Measurements from ENCODE around the gene NOP9. TPM values are rescaled to one million over a fixed set of nuclear protein-coding genes. Genes with fewer than 3 reads are reported as not detected.
A peak's percentile ranks its signal among the peaks of the same experiment; 100 is the strongest.

Gene NOP9
- total and polyA plus RNA-seq, 9 of the 15 experiments (the other 6 are each of a cell fraction or from before 2014, with no cell fraction given): 1.0 to 27.9 (median 15.1) TPM

DNA sequence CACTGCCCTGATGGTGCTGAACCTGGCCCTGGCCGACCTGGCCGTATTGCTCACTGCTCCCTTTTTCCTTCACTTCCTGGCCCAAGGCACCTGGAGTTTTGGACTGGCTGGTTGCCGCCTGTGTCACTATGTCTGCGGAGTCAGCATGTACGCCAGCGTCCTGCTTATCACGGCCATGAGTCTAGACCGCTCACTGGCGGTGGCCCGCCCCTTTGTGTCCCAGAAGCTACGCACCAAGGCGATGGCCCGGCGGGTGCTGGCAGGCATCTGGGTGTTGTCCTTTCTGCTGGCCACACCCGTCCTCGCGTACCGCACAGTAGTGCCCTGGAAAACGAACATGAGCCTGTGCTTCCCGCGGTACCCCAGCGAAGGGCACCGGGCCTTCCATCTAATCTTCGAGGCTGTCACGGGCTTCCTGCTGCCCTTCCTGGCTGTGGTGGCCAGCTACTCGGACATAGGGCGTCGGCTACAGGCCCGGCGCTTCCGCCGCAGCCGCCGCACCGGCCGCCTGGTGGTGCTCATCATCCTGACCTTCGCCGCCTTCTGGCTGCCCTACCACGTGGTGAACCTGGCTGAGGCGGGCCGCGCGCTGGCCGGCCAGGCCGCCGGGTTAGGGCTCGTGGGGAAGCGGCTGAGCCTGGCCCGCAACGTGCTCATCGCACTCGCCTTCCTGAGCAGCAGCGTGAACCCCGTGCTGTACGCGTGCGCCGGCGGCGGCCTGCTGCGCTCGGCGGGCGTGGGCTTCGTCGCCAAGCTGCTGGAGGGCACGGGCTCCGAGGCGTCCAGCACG is 16.4 kb downstream of the NOP9 start (continued):
- TF ChIP-seq, protein P1, sequence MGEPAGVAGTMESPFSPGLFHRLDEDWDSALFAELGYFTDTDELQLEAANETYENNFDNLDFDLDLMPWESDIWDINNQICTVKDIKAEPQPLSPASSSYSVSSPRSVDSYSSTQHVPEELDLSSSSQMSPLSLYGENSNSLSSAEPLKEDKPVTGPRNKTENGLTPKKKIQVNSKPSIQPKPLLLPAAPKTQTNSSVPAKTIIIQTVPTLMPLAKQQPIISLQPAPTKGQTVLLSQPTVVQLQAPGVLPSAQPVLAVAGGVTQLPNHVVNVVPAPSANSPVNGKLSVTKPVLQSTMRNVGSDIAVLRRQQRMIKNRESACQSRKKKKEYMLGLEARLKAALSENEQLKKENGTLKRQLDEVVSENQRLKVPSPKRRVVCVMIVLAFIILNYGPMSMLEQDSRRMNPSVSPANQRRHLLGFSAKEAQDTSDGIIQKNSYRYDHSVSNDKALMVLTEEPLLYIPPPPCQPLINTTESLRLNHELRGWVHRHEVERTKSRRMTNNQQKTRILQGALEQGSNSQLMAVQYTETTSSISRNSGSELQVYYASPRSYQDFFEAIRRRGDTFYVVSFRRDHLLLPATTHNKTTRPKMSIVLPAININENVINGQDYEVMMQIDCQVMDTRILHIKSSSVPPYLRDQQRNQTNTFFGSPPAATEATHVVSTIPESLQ (CRISPR knock-in tag; IDR thresholded peaks at IDR 0.05): peak; percentile 80; the same call in 1 of the 2 replicates
- TF ChIP-seq ZFP30 (CRISPR knock-in tag; IDR thresholded peaks at IDR 0.05; ENCODE audit: borderline replicate concordance) (no peak), ZBTB1 (CRISPR knock-in tag; IDR thresholded peaks at IDR 0.05; ENCODE audit: borderline replicate concordance, low read depth) (peak; percentile 86), ZNF830 (CRISPR knock-in tag; IDR thresholded peaks at IDR 0.05) (no peak), ZBTB17 (CRISPR knock-in tag; IDR thresholded peaks at IDR 0.05) (0 out of 2 replicates have a peak, but pooled peaks have one; percentile 38), NR4A1 (CRISPR knock-in tag; IDR thresholded peaks at IDR 0.05) (no peak), NR4A1 (tag; IDR thresholded peaks at IDR 0.05) (no peak), ZNF175 (CRISPR knock-in tag; IDR thresholded peaks at IDR 0.05; ENCODE audit: low read depth) (peak; percentile 65; the same call in 1 of the 2 replicates), L3MBTL2 (IDR thresholded peaks at IDR 0.05) (peak; percentile 99), ZNF41 (CRISPR knock-in tag; conservative IDR thresholded peaks at IDR 0.05) (0 out of 2 replicates have a peak, but pooled peaks have one; percentile 20), SMAD4 (CRISPR knock-in tag; conservative IDR thresholded peaks at IDR 0.05) (peak; percentile 91), ETV1 (tag; conservative IDR thresholded peaks at IDR 0.05; ENCODE audit: low read depth) (peak; percentile 66), HDAC8 (tag; IDR thresholded peaks at IDR 0.05) (peak; percentile 72; the same call in 1 of the 2 replicates), ZBTB49 (CRISPR knock-in tag; IDR thresholded peaks at IDR 0.05; ENCODE audit: borderline replicate concordance) (0 out of 2 replicates have a peak, but pooled peaks have one; percentile 43), ZNF668 (CRISPR knock-in tag; IDR thresholded peaks at IDR 0.05) (no peak)
- TF ChIP-seq, protein P2, sequence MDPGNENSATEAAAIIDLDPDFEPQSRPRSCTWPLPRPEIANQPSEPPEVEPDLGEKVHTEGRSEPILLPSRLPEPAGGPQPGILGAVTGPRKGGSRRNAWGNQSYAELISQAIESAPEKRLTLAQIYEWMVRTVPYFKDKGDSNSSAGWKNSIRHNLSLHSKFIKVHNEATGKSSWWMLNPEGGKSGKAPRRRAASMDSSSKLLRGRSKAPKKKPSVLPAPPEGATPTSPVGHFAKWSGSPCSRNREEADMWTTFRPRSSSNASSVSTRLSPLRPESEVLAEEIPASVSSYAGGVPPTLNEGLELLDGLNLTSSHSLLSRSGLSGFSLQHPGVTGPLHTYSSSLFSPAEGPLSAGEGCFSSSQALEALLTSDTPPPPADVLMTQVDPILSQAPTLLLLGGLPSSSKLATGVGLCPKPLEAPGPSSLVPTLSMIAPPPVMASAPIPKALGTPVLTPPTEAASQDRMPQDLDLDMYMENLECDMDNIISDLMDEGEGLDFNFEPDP (CRISPR knock-in tag; IDR thresholded peaks at IDR 0.05): no peak; the same call in 1 of the 2 replicates
- TF ChIP-seq, protein P3, sequence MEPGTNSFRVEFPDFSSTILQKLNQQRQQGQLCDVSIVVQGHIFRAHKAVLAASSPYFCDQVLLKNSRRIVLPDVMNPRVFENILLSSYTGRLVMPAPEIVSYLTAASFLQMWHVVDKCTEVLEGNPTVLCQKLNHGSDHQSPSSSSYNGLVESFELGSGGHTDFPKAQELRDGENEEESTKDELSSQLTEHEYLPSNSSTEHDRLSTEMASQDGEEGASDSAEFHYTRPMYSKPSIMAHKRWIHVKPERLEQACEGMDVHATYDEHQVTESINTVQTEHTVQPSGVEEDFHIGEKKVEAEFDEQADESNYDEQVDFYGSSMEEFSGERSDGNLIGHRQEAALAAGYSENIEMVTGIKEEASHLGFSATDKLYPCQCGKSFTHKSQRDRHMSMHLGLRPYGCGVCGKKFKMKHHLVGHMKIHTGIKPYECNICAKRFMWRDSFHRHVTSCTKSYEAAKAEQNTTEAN (CRISPR knock-in tag; IDR thresholded peaks at IDR 0.05): peak; percentile 57; the same call in 1 of the 2 replicates
- TF ChIP-seq, protein P4, sequence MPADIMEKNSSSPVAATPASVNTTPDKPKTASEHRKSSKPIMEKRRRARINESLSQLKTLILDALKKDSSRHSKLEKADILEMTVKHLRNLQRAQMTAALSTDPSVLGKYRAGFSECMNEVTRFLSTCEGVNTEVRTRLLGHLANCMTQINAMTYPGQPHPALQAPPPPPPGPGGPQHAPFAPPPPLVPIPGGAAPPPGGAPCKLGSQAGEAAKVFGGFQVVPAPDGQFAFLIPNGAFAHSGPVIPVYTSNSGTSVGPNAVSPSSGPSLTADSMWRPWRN (IDR thresholded peaks at IDR 0.05; ENCODE audit: low read depth): no peak
